H1 (cell line): Measurements from ENCODE around the gene CLCF1. TPM values are rescaled to one million over a fixed set of nuclear protein-coding genes. Genes with fewer than 3 reads are reported as not detected.

Experiments
- BACH1 ChIP-seq: IDR thresholded peaks from 2 replicates; pipeline ENCODE4 v1.6.1; 2012; ENCODE audit warnings: low read length, improper control_type of control experiment
- CHD1 ChIP-seq: IDR thresholded peaks from 2 replicates; pipeline ENCODE4 v1.6.1; 2012; ENCODE audit warnings: low read depth, low read length, improper control_type of control experiment
- CHD7 ChIP-seq: fragments of 300-600 bp; sonication (generic); IDR thresholded peaks from 2 replicates; pipeline ENCODE4 v1.7.1; 2012; ENCODE audit warnings: low read length, moderate library complexity, mild to moderate bottlenecking, inconsistent platforms; ENCODE audit not compliant: insufficient replicate concordance
- E2F6 ChIP-seq: IDR thresholded peaks from 2 replicates; pipeline ENCODE4 v1.6.1; 2012; ENCODE audit warnings: inconsistent platforms
- EGR1 ChIP-seq: IDR thresholded peaks from 2 replicates; pipeline ENCODE4 v1.6.1; 2011; ENCODE audit warnings: low read depth, low read length, borderline replicate concordance
- NRF1 ChIP-seq: IDR thresholded peaks from 2 replicates; pipeline ENCODE4 v1.6.1; 2011; ENCODE audit warnings: mild to moderate bottlenecking, low read depth, low read length, improper control_type of control experiment
- PHF8 ChIP-seq: fragments of 200-600 bp; sonication (generic); conservative IDR thresholded peaks from 2 replicates; pipeline ENCODE4 v1.7.1; 2012; ENCODE audit warnings: low read depth, mild to moderate bottlenecking, inconsistent platforms, low read length, moderate library complexity
- SIN3A ChIP-seq, 2 experiments: IDR thresholded peaks in 1 of 2; conservative IDR thresholded peaks in 1 of 2; 2 replicates each; pipeline ENCODE4 v1.6.1; 2011 to 2012; ENCODE audit warnings: low read length in 2 of 2, improper control_type of control experiment in 1 of 2, low read depth in 1 of 2, mild to moderate bottlenecking in 1 of 2
- TBP ChIP-seq: IDR thresholded peaks from 2 replicates; pipeline ENCODE4 v1.6.1; 2011; ENCODE audit warnings: low read depth, low read length, improper control_type of control experiment
- TEAD4 ChIP-seq: IDR thresholded peaks from 2 replicates; pipeline ENCODE4 v1.6.1; 2012; ENCODE audit warnings: low read depth, low read length, inconsistent platforms, mixed read lengths
- YY1 ChIP-seq: IDR thresholded peaks from 2 replicates; pipeline ENCODE4 v1.6.1; 2011; ENCODE audit warnings: low read depth, mild to moderate bottlenecking, low read length
- polyA plus RNA-seq, 7 experiments: library from polyadenylated mRNA; depleted of rRNA in 3 of 7; stranded (reverse) in 5 of 7; unstranded in 2 of 7; fragments of >200 nt in 5 of 7; fragments of 200-250 nt in 2 of 7; gene quantifications; 1 replicate in 5 of 7; 2 replicates in 1 of 7; 4 replicates in 1 of 7; pipeline versions ENCODE4 v1.2.1 to v1.2.3, GENCODE V29; 2011 to 2013; ENCODE audit warnings: missing spikeins in 2 of 7, mixed read lengths in 2 of 7
- total RNA-seq: library from RNA; stranded (reverse); fragmentation: NEBNext Ultra II Directional; extraction: Animal tissue kit (Norgen Biotek cat#: 25700); gene quantifications from 2 replicates; pipeline ENCODE4 v1.2.1, GENCODE V29; 2021

The CLCF1 gene
- total and polyA plus RNA-seq, 2 of the 8 experiments (the other 6 are each of a cell fraction or from before 2014, with no cell fraction given): 0.32 to 1.2 TPM

- TF ChIP-seq CHD7 (no peak), CHD1 (no peak), BACH1 (no peak), TBP (no peak), TEAD4 (no peak), EGR1 (no peak), NRF1 (no peak), PHF8 (no peak), YY1 (no peak), E2F6 (no peak), SIN3A (conservative IDR thresholded peaks at IDR 0.05 in 1 of 2, IDR thresholded peaks at IDR 0.05 in 1 of 2; ENCODE audit: low read depth in 1 of 2, low read length in 2 of 2) (no peak)
Observed at GRCh38 chr11:67349928-67350465, 23.4 kb downstream of the CLCF1 start (continued).
